ENCODE data around the gene SRRM1. TPM values are rescaled to one million over a fixed set of nuclear protein-coding genes. Genes with fewer than 3 reads are reported as not detected.

Gene SRRM1
- total RNA-seq, 4 donors from 2014 or later, result 89.6 to 137 (median 120) TPM

DNA sequence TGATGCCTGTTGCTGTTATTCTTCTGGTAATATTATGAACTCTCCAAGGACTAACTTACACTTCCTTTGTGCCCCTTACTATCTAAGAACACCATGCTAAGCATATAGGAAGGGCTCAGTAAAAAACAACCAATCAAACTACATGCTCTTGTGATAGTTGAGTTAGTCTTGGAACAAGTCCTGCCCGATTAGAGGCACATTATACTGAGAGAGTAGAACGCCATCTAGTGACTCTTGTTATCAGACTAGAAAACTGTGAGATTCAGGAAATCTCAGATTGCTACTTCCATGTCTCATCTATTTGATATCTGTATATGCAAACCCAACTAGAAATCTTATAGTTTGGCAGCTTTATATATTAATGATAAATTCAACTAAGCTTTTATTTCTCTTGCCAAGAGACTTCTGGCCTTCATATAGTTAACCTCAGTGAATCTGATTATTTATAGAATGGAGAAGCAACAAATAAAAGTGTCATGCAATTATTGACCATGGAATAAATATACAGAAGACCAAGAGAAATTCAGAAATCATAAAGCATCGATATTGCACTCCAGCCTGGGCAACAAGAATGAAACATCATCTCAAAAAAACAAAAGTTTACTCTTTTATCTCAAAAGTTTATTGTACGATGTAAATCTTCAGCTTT lies 7.8 kb upstream of the SRRM1 start:
- intact Hi-C loops (cut with DNase I), result loop anchor here (10.0 kb wide), 3 partner anchors 81 to 431 kb away; partner anchors contain the start of genes NCMAP, NIPAL3 and STPG1
- no peak overlapping the region for H3K27ac ChIP-seq
- DNase-seq, result no peak
- peak in 5 of 6 experiments; percentile 33 to 74 (median 57) for TF ChIP-seq CTCF (IDR thresholded peaks at IDR 0.05)
- no peak for TF ChIP-seq POLR2A (IDR thresholded peaks at IDR 0.05)
- H3K9me3 ChIP-seq, result no peaks in the 10 kb centered on the region
- no peaks in the 10 kb centered on the region for H3K36me3 ChIP-seq
- H3K27me3 ChIP-seq, result no peaks in the 10 kb centered on the region
- WGBS, 2 donors, result 23% methylated on average over 4 of the region's 4 CpGs
- H3K4me3 ChIP-seq (replicated peaks in 1 of 3), result no peak overlapping the region
- no peaks in the 10 kb centered on the region for H3K4me1 ChIP-seq

DNA sequence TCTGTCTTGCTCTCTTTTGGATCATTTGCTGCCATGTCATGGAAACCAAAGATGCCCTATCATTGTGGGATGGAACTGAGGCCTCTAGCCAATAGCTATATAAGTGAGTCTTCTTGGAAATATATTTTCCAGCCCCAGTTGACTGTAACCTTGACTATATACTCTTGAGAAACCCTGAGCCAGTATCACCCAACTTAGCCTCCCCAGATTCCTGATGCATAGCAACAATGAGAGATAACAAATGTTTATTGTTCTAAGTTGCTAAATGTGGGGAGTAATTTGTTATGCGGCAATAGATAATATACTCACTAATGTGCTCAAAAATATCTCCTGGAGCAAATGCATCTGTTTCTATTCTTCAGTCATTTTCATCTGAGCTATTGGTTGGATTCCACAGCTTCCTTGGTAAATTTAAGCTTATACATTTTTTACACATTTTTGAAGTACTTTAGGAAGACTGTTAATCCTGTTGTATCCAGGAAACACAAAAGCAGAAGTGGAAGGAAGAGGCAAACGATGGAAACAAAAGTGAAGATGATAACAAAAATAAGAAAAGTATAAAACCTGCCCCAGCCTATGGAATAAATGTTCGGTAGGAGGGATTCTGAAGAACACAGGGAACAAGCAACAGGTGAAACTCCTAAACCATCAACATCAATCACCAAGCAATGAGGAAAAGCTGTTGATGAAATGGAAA lies 6.3 kb upstream of the SRRM1 start:
- H3K27me3 ChIP-seq, result no peaks in the 10 kb centered on the region
- no peak for DNase-seq
- H3K36me3 ChIP-seq, result no peaks in the 10 kb centered on the region
- H3K4me1 ChIP-seq, result peaks cover 0 to 6% of the 10 kb centered on the region in 2 donors
- no peak overlapping the region for H3K4me3 ChIP-seq (replicated peaks in 1 of 3)
- H3K9me3 ChIP-seq, result no peaks in the 10 kb centered on the region
- no peak for TF ChIP-seq POLR2A (IDR thresholded peaks at IDR 0.05)
- H3K27ac ChIP-seq, result no peak overlapping the region
- intact Hi-C loops (cut with DNase I), result loop anchor here (10.0 kb wide), 3 partner anchors 82 to 432 kb away; partner anchors contain the start of genes NCMAP, NIPAL3 and STPG1
- WGBS, 2 donors, result 77 to 78% methylated on average over 3 of the region's 3 CpGs

DNA sequence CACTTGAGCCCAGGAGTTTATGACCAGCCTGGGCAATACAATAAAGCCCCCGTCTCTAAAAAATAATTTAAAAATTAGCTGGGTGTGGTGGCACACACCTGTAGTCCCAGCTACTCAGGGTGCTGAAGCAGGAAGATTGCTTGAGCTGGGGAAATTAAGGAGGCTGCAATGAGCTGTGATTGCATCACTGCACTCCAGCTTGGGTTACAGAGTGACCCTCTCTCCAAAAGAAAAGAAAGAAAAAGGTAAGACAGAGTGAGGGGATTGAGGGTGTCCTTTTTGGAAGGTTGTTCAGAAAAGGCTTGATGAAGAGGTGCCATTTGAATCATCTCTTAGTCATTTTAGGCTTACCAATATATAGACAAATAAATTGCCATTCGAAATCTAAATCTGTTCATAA lies 4.0 kb upstream of the SRRM1 start:
- H3K27ac ChIP-seq, result peak overlapping the region in 1 of 3 donors; percentile 26
- intact Hi-C loops (cut with DNase I), result loop anchor here (10.0 kb wide), 3 partner anchors 84 to 434 kb away; partner anchors contain the start of genes NCMAP, NIPAL3 and STPG1

DNA sequence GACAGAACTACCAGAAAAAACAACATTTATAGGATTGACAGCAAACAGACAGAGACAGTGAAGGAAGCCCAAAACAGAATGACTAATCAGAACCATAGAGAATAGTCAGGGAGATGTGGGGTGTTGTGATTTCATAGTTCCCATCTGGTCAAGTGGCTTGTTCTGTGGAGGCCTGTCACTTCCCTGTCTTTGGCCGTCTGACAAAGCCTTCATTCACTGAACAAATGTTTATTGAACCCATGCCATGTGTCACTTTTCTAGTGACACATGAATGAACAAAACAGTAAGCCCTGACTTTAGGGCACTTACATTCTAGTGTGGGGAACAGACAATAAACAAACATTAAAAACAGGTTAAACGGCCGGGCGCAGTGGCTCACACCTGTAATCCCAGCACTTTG lies 3.2 kb upstream of the SRRM1 start:
- intact Hi-C loops (cut with DNase I), result loop anchor here (10.0 kb wide), 3 partner anchors 85 to 435 kb away; partner anchors contain the start of genes NCMAP, NIPAL3 and STPG1
- DNase-seq, result peak in 1 of 2 donors; percentile 50
- H3K36me3 ChIP-seq, result no peaks in the 10 kb centered on the region
- peak overlapping the region in 2 of 3 donors; percentile 8 to 26 for H3K27ac ChIP-seq
- no peak for TF ChIP-seq POLR2A (IDR thresholded peaks at IDR 0.05)
- TF ChIP-seq CTCF (IDR thresholded peaks at IDR 0.05), result no peak
- no peak overlapping the region for H3K4me3 ChIP-seq (replicated peaks in 1 of 3)
- H3K27me3 ChIP-seq, result no peaks in the 10 kb centered on the region
- no peaks in the 10 kb centered on the region for H3K9me3 ChIP-seq
- WGBS, 2 donors, result 40 to 42% methylated on average over 4 of the region's 4 CpGs
- H3K4me1 ChIP-seq, result peaks cover 11 to 18% of the 10 kb centered on the region in 2 donors

More for the DNA sequence above, 4.0 kb upstream of the SRRM1 start:
- Histone ChIP-seq H3K36me3 (no peaks in the 10 kb centered on the region), H3K4me3 (replicated peaks in 1 of 3) (no peak overlapping the region), H3K27me3 (no peaks in the 10 kb centered on the region), H3K4me1 (peaks cover 3 to 11% of the 10 kb centered on the region in 2 donors), H3K9me3 (no peaks in the 10 kb centered on the region)
- no peak for TF ChIP-seq POLR2A (IDR thresholded peaks at IDR 0.05)
- no peak for TF ChIP-seq CTCF (IDR thresholded peaks at IDR 0.05)
- WGBS, 2 donors, result 90 to 99% methylated on average over 2 of the region's 2 CpGs
- no peak for DNase-seq

- intact Hi-C loops (cut with DNase I), result no loop called here
- Histone ChIP-seq H3K27me3 (no peaks in the 10 kb centered on the region), H3K4me1 (peaks cover 14 to 22% of the 10 kb centered on the region in 2 donors), H3K27ac (peak overlapping the region in 2 of 3 donors; percentile 8 to 26), H3K4me3 (replicated peaks in 1 of 3) (no peak overlapping the region), H3K9me3 (no peaks in the 10 kb centered on the region), H3K36me3 (no peaks in the 10 kb centered on the region)
- WGBS, 2 donors, result 64 to 68% methylated on average over 7 of the region's 7 CpGs
- DNase-seq, result peak in 1 of 2 donors; percentile 65
- TF ChIP-seq POLR2A (IDR thresholded peaks at IDR 0.05) (no peak), CTCF (IDR thresholded peaks at IDR 0.05) (no peak)
Measured at GRCh38 chr1:24640288-24640687, 2.8 kb upstream of the SRRM1 start.
